HCT116 (cell line): ENCODE data around the gene FCHSD2. TPM values are rescaled to one million over a fixed set of nuclear protein-coding genes. Genes with fewer than 3 reads are reported as not detected.

Experiments
- ATAC-seq: fragments of 200-7000 bp; cut with Tn5 transposase; 2 replicates; pipeline ENCODE4 v1.9.1; 2020; ENCODE audit warnings: mild to moderate bottlenecking, moderate library complexity
- BruUV-seq: library from RNA; stranded (reverse); fragments of 400-500 nt; replicated peaks from 2 replicates; lab custom pipeline; 2021; lab: Mats Ljungman, UMichigan
- CTCF ChIA-PET: fragments of 300-600 bp; sonication (Branson Sonifier 250); formaldehyde crosslinking; loops from one replicate; lab custom pipeline; 2021; ENCODE audit warnings: antibody characterized with exemption; lab: Charles Lee
- POLR2A ChIA-PET: fragments of 300-600, 350-600 bp; sonication (Branson Sonifier 250); formaldehyde crosslinking; loops from one replicate; lab custom pipeline; 2021; ENCODE audit warnings: antibody characterized with exemption; lab: Charles Lee
- RAD21 ChIA-PET, 2 experiments: fragments of 300-600 bp; sonication (Branson Sonifier 250); formaldehyde crosslinking; loops; one replicate each; lab custom pipeline; 2023; ENCODE audit warnings: low total read pairs in 2 of 2; ENCODE audit not compliant: uncharacterized antibody in 2 of 2, unreplicated experiment in 2 of 2, low non-redundant PET in 1 of 2; lab: Charles Lee
- DNase-seq: peaks from one replicate; pipeline ENCODE4 v3.0.0-alpha.2; 2010; ENCODE audit warnings: low read depth, low spot score
- H2AFZ ChIP-seq: fragments of 200-600 bp; shearing (Covaris generic), sonication (generic); 2 replicates; pipeline ENCODE4 v1.6.1; 2017; ENCODE audit warnings: low read depth, mixed run types, mixed read lengths, antibody characterized with exemption, low read length; ENCODE audit not compliant: poor library complexity, severe bottlenecking
- H3K27ac ChIP-seq: 2 replicates; pipeline ENCODE4 v1.5.1; 2012; ENCODE audit warnings: low read depth, low read length
- H3K27me3 ChIP-seq: fragments of 200-600 bp; sonication (generic); 2 replicates; pipeline ENCODE4 v1.6.1; 2016; ENCODE audit warnings: mixed run types, low read length, mixed read lengths; ENCODE audit not compliant: insufficient read depth
- H3K36me3 ChIP-seq, 2 experiments: fragments of 200-500 bp in 1 of 2; fragments of 200-600 bp in 1 of 2; sonication (Bioruptor generic) in 1 of 2; sonication (generic) in 1 of 2; 2 replicates each; pipeline versions ENCODE4 v1.5.1 to v1.6.1; 2014 to 2016; ENCODE audit warnings: low read length in 2 of 2, inconsistent platforms in 1 of 2, mixed read lengths in 1 of 2, mixed run types in 1 of 2; ENCODE audit not compliant: insufficient read depth in 2 of 2, control insufficient read depth in 1 of 2
- H3K4me1 ChIP-seq, 2 experiments: fragments of 200-600 bp in 1 of 2; sonication (generic) in 1 of 2; 2 replicates each; pipeline versions ENCODE4 v1.5.1 to v1.6.1; 2012 to 2017; ENCODE audit warnings: low read length in 2 of 2, inconsistent platforms in 1 of 2, mild to moderate bottlenecking in 1 of 2, mixed read lengths in 1 of 2, mixed run types in 1 of 2, moderate library complexity in 1 of 2; ENCODE audit not compliant: insufficient read depth in 2 of 2, control insufficient read depth in 1 of 2
- H3K4me2 ChIP-seq: fragments of 200-600 bp; sonication (generic); 2 replicates; pipeline ENCODE4 v1.6.1; 2017; ENCODE audit warnings: mixed run types, low read length, mixed read lengths
- H3K4me3 ChIP-seq, 2 experiments: fragments of 200-600 bp in 1 of 2; sonication (generic) in 1 of 2; replicated peaks in 1 of 2; 2 replicates each; pipeline ENCODE4 v1.5.1; 2011 to 2016; ENCODE audit warnings: low read length in 2 of 2, control low read depth in 1 of 2, low read depth in 1 of 2, mild to moderate bottlenecking in 1 of 2, mixed read lengths in 1 of 2, mixed run types in 1 of 2
- H3K79me2 ChIP-seq: fragments of 200-600 bp; sonication (generic); 2 replicates; pipeline ENCODE4 v1.6.1; 2017; ENCODE audit warnings: mild to moderate bottlenecking, mixed run types, low read length, moderate library complexity, mixed read lengths; ENCODE audit not compliant: insufficient read depth
- H3K9ac ChIP-seq: fragments of 200-600 bp; sonication (generic); 2 replicates; pipeline ENCODE4 v1.6.1; 2016; ENCODE audit warnings: low read length, mixed read lengths
- H3K9me2 ChIP-seq: fragments of 200-600 bp; sonication (generic), shearing (Covaris generic); 2 replicates; pipeline ENCODE4 v1.6.1; 2017; ENCODE audit warnings: mixed run types, mild to moderate bottlenecking, moderate library complexity; ENCODE audit not compliant: insufficient read depth
- H3K9me3 ChIP-seq, 2 experiments: fragments of 200-500 bp in 1 of 2; fragments of 200-600 bp in 1 of 2; sonication (Bioruptor generic) in 1 of 2; sonication (generic) in 1 of 2; 2 replicates each; pipeline ENCODE4 v1.6.1; 2014 to 2017; ENCODE audit warnings: low read length in 2 of 2, mixed read lengths in 2 of 2, inconsistent platforms in 1 of 2, low read depth in 1 of 2, mild to moderate bottlenecking in 1 of 2, mixed run types in 1 of 2, moderate library complexity in 1 of 2; ENCODE audit not compliant: control insufficient read depth in 1 of 2, insufficient read depth in 1 of 2
- H4K20me1 ChIP-seq: fragments of 200-600 bp; sonication (generic), shearing (Covaris generic); 2 replicates; pipeline ENCODE4 v1.6.1; 2017; ENCODE audit warnings: mixed run types, mild to moderate bottlenecking, moderate library complexity; ENCODE audit not compliant: insufficient read depth
- CEBPB ChIP-seq: IDR thresholded peaks from 2 replicates; pipeline ENCODE4 v1.6.1; 2012; ENCODE audit warnings: low read depth
- ELF1 ChIP-seq: IDR thresholded peaks from 2 replicates; pipeline ENCODE4 v1.6.1; 2012; ENCODE audit warnings: low read depth, borderline replicate concordance
- EZH2phosphoT487 ChIP-seq: fragments of 200-600 bp; IDR thresholded peaks from 2 replicates; pipeline ENCODE4 v1.6.1; 2018; ENCODE audit warnings: antibody characterized with exemption, borderline replicate concordance
- SRF ChIP-seq: IDR thresholded peaks from 2 replicates; pipeline ENCODE4 v1.6.1; 2012; ENCODE audit warnings: low read depth
- intact Hi-C: fragments of 100-400 bp; cut with micrococcal nuclease; formaldehyde crosslinking; loops from 2 replicates; pipeline ENCODE4 v1.10.0; 2022
- total RNA-seq: library from RNA; stranded (reverse); gene quantifications from one replicate; pipeline ENCODE4 v1.2.1, GENCODE V29; 2021; ENCODE audit not compliant: unreplicated experiment
- TF ChIP-seq, protein P1 (sequence below): IDR thresholded peaks from 2 replicates; pipeline ENCODE4 v1.6.1; 2011; ENCODE audit warnings: mild to moderate bottlenecking, low read length, moderate library complexity; ENCODE audit not compliant: insufficient replicate concordance; ENCODE audit errors: extremely low read depth

The FCHSD2 gene
- total RNA-seq, 1 experiment from 2014 or later = 15.0 TPM

DNA sequence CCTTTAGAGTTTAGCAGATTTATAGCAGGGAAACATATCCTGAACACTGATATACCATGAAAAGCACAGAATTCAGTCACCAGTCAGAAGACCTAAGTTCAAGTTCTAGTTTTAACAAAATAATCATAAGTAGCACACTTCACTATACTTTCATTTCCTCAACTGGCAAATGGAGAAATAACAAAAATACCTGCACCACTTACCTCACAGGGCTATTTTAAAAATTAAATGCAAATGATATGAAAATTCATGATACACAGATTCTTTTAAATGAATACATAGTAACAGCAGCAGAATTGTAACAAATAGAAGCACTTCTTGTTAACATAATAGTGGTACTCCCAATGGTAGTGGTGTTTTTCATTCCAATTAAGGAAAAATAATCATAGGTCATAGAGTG lies 139.0 kb downstream of the FCHSD2 start:
- H3K27me3 ChIP-seq = no peaks in the 10 kb centered on the region
- no peaks in the 10 kb centered on the region for H3K36me3 ChIP-seq
- DNase-seq = no peak
- ChIA-PET POLR2A (no interaction called here), RAD21 (no interaction called here), CTCF (no interaction called here)
- intact Hi-C loops = no loop called here
- H3K27ac ChIP-seq = no peak overlapping the region
- no TSS peak for BruUV-seq
- H3K4me3 ChIP-seq = no peak overlapping the region
- no peak for ATAC-seq
- H3K9me2 ChIP-seq = no peaks in the 10 kb centered on the region
- no peaks in the 10 kb centered on the region for H3K9me3 ChIP-seq
- H3K79me2 ChIP-seq = no peaks in the 10 kb centered on the region
- H3K4me1 ChIP-seq = no peaks in the 10 kb centered on the region
- TF ChIP-seq EZH2phosphoT487 = no peak
- H3K9ac ChIP-seq = no peak overlapping the region
- H2AFZ ChIP-seq = no peak overlapping the region
- no peak overlapping the region for H3K4me2 ChIP-seq
- H4K20me1 ChIP-seq = no peaks in the 10 kb centered on the region

DNA sequence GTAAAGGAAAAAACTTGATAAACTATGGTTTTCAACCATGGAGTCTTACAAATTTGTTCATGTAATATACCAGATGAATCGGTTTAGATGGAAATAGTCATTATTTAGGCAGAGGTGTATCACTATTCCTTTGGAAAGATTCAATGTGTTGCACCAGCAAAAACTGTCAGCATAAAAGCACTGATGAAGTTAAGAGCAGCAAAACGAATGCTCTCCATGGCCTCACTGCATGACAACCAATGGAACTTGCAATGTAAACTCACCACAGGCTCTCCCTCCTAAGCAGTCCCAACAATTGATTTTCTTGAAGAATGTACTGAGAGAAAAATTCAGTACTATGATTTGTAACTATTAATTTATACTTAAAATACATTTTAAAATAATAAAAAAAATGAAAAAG lies 139.9 kb downstream of the FCHSD2 start:
- ATAC-seq (no peak), DNase-seq (no peak)
- Histone ChIP-seq H3K9ac (no peak overlapping the region), H3K36me3 (no peaks in the 10 kb centered on the region), H4K20me1 (no peaks in the 10 kb centered on the region), H3K79me2 (no peaks in the 10 kb centered on the region), H3K4me3 (no peak overlapping the region), H3K27ac (no peak overlapping the region), H3K4me2 (no peak overlapping the region), H3K9me2 (no peaks in the 10 kb centered on the region), H3K9me3 (no peaks in the 10 kb centered on the region), H2AFZ (no peak overlapping the region), H3K4me1 (no peaks in the 10 kb centered on the region), H3K27me3 (no peaks in the 10 kb centered on the region)
- no TSS peak for BruUV-seq
- no peak for TF ChIP-seq CEBPB
- no peak for TF ChIP-seq ELF1
- ChIA-PET RAD21 (no interaction called here), POLR2A (no interaction called here), CTCF (no interaction called here)
- intact Hi-C loops = no loop called here

DNA sequence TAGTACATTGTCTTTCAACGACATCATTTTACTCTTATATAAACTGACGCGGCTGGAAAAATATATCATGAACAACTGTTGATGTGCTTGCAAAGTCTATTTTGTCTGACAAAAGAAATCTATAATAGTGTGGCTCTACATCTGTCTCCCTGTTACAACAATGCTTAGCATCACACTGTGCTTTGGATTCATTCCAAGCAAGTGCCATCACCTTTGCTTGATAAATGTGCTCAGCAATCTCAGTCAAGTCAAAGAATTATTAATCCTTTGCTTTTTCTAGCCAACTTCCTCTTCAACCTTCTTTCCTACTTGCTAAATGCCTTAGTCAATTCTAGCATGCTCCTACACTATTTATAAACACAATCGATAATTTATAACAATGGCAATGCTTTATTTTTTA lies 140.5 kb downstream of the FCHSD2 start:
- ATAC-seq (no peak), DNase-seq (no peak)
- Histone ChIP-seq H3K27me3 (no peaks in the 10 kb centered on the region), H3K4me1 (no peaks in the 10 kb centered on the region), H3K4me3 (no peak overlapping the region), H3K9me3 (no peaks in the 10 kb centered on the region), H3K36me3 (no peaks in the 10 kb centered on the region), H3K79me2 (no peaks in the 10 kb centered on the region), H3K4me2 (no peak overlapping the region), H3K9ac (no peak overlapping the region), H2AFZ (no peak overlapping the region), H4K20me1 (no peaks in the 10 kb centered on the region), H3K9me2 (no peaks in the 10 kb centered on the region), H3K27ac (no peak overlapping the region)
- TF ChIP-seq, protein P1, sequence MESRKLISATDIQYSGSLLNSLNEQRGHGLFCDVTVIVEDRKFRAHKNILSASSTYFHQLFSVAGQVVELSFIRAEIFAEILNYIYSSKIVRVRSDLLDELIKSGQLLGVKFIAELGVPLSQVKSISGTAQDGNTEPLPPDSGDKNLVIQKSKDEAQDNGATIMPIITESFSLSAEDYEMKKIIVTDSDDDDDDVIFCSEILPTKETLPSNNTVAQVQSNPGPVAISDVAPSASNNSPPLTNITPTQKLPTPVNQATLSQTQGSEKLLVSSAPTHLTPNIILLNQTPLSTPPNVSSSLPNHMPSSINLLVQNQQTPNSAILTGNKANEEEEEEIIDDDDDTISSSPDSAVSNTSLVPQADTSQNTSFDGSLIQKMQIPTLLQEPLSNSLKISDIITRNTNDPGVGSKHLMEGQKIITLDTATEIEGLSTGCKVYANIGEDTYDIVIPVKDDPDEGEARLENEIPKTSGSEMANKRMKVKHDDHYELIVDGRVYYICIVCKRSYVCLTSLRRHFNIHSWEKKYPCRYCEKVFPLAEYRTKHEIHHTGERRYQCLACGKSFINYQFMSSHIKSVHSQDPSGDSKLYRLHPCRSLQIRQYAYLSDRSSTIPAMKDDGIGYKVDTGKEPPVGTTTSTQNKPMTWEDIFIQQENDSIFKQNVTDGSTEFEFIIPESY = no peak
- TF ChIP-seq SRF = no peak
- POLR2A ChIA-PET = no interaction called here
- intact Hi-C loops = no loop called here
- CTCF ChIA-PET = no interaction called here
- RAD21 ChIA-PET = no interaction called here
- no TSS peak for BruUV-seq
